Neural cell (in vitro differentiated cells): ENCODE measurements around the gene SRSF8. TPM values are rescaled to one million over a fixed set of nuclear protein-coding genes. Genes with fewer than 3 reads are reported as not detected.

Experiments used
- H2AFZ ChIP-seq: fragments of 200-600, 300-800 bp; sonication (generic), shearing (Covaris generic); 2 replicates; pipeline ENCODE4 v1.6.0; 2014; ENCODE audit warnings: low read depth, mild to moderate bottlenecking, antibody characterized with exemption, low read length, moderate library complexity
- H3F3A ChIP-seq: fragments of 200-600 bp; shearing (Covaris generic); 2 replicates; pipeline ENCODE4 v1.6.1; 2016; ENCODE audit warnings: mild to moderate bottlenecking, moderate library complexity, mixed read lengths, antibody characterized with exemption, low read length; ENCODE audit not compliant: insufficient read depth, poor library complexity, severe bottlenecking
- H3K27ac ChIP-seq: fragments of 200-600, 300-800 bp; sonication (generic), shearing (Covaris generic); 2 replicates; pipeline ENCODE4 v1.5.1; 2014; ENCODE audit warnings: mild to moderate bottlenecking, low read length, moderate library complexity
- H3K27me3 ChIP-seq: fragments of 300-800, 200-600 bp; sonication (generic), shearing (Covaris generic); 2 replicates; pipeline ENCODE4 v1.6.0; 2014; ENCODE audit warnings: mild to moderate bottlenecking, low read depth, low read length, moderate library complexity; ENCODE audit not compliant: insufficient read depth
- H3K36me3 ChIP-seq: fragments of 300-800, 200-600 bp; sonication (generic), shearing (Covaris generic); 2 replicates; pipeline ENCODE4 v1.5.1; 2014; ENCODE audit warnings: mild to moderate bottlenecking, antibody characterized with exemption, low read length, moderate library complexity; ENCODE audit not compliant: insufficient read depth
- H3K4me2 ChIP-seq: fragments of 300-800, 200-600 bp; sonication (generic), shearing (Covaris generic); 2 replicates; pipeline ENCODE4 v1.6.0; 2014; ENCODE audit warnings: mild to moderate bottlenecking, low read length
- H3K4me3 ChIP-seq: fragments of 300-800, 200-600 bp; sonication (generic), shearing (Covaris generic); 2 replicates; pipeline ENCODE4 v1.5.1; 2014; ENCODE audit warnings: mild to moderate bottlenecking, low read length, moderate library complexity
- H3K79me2 ChIP-seq: fragments of 200-600 bp; shearing (Covaris generic); replicated peaks from 2 replicates; pipeline ENCODE4 v1.6.0; 2014; ENCODE audit warnings: mild to moderate bottlenecking, low read length, moderate library complexity; ENCODE audit not compliant: insufficient read depth
- H3K9ac ChIP-seq: fragments of 300-800, 200-600 bp; sonication (generic), shearing (Covaris generic); 2 replicates; pipeline ENCODE4 v1.6.1; 2016; ENCODE audit warnings: mild to moderate bottlenecking, low read length, mixed read lengths
- H3K9me2 ChIP-seq: fragments of 200-600 bp; shearing (Covaris generic); 2 replicates; pipeline ENCODE4 v1.6.1; 2016; ENCODE audit warnings: mild to moderate bottlenecking, low read length, mixed read lengths; ENCODE audit not compliant: insufficient read depth
- H3K9me3 ChIP-seq: fragments of 200-600, 300-800 bp; sonication (generic), shearing (Covaris generic); 2 replicates; pipeline ENCODE4 v1.6.1; 2016; ENCODE audit warnings: mild to moderate bottlenecking, mixed run types, low read length, moderate library complexity, mixed read lengths
- H4K20me1 ChIP-seq: fragments of 200-600 bp; shearing (Covaris generic); 2 replicates; pipeline ENCODE4 v1.6.1; 2016; ENCODE audit warnings: mild to moderate bottlenecking, mixed run types; ENCODE audit not compliant: insufficient read depth
- EP300 ChIP-seq: fragments of 450-650 bp; conservative IDR thresholded peaks from 2 replicates; pipeline ENCODE4 v1.6.1; 2014; ENCODE audit warnings: antibody characterized with exemption, mild to moderate bottlenecking, moderate library complexity; ENCODE audit not compliant: poor library complexity, severe bottlenecking
- EZH2 ChIP-seq: fragments of 200-600, 300-800 bp; shearing (Covaris generic), sonication (generic); IDR thresholded peaks from 2 replicates; pipeline ENCODE4 v1.6.1; 2014; ENCODE audit warnings: antibody characterized with exemption, low read length, borderline replicate concordance, mild to moderate bottlenecking; ENCODE audit not compliant: insufficient read depth, poor library complexity, severe bottlenecking
- MXI1 ChIP-seq: fragments of 450-650 bp; conservative IDR thresholded peaks from 2 replicates; pipeline ENCODE4 v1.6.1; 2014; ENCODE audit warnings: antibody characterized with exemption, mild to moderate bottlenecking; ENCODE audit not compliant: poor library complexity, severe bottlenecking
- POLR2AphosphoS5 ChIP-seq: IDR thresholded peaks from 2 replicates; pipeline ENCODE4 v1.6.1; 2012
- RAD21 ChIP-seq: fragments of 450-650 bp; conservative IDR thresholded peaks from 2 replicates; pipeline ENCODE4 v1.6.1; 2014; ENCODE audit warnings: antibody characterized with exemption, mild to moderate bottlenecking, moderate library complexity
- SMC3 ChIP-seq: fragments of 450-650 bp; conservative IDR thresholded peaks from 2 replicates; pipeline ENCODE4 v1.6.1; 2014; ENCODE audit warnings: antibody characterized with exemption, mild to moderate bottlenecking, moderate library complexity; ENCODE audit not compliant: poor library complexity
- TAF1 ChIP-seq: IDR thresholded peaks from 2 replicates; pipeline ENCODE4 v1.6.1; 2012; ENCODE audit warnings: low read depth
- polyA plus RNA-seq: library from polyadenylated mRNA; depleted of rRNA; stranded (reverse); fragments of >200 nt; gene quantifications from 2 replicates; pipeline ENCODE4 v1.2.3, GENCODE V29; 2014
- TF ChIP-seq, protein P1 (sequence below): IDR thresholded peaks from 2 replicates; pipeline ENCODE4 v1.6.1; 2012; ENCODE audit warnings: borderline replicate concordance
- TF ChIP-seq, protein P2 (sequence below): fragments of 450-650 bp; IDR thresholded peaks from 2 replicates; pipeline ENCODE4 v1.5.1; 2014; ENCODE audit warnings: antibody characterized with exemption, mild to moderate bottlenecking, moderate library complexity; ENCODE audit not compliant: poor library complexity, severe bottlenecking

The SRSF8 gene
- polyA plus RNA-seq, 1 donor from 2014 or later: 44.6 TPM

DNA sequence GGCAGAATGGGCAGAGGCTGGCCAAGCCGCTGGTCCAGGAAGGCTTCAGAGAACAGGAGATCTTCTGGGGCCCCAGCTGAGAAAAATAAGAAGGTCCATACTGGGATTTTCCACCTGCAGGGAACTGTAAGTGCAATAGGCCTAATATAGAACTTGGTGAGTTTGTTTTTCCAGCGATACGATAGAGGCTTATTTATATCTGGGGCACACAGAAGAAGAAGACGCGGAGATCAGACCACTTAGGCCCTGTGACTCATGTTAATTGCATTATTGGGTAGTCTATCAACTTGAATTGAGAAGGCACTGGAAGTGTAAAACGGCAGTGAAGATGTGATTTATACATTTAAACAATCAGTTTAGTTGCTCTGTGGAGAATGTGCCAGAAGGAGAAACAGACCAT lies 7.7 kb upstream of the SRSF8 start:
- Histone ChIP-seq H3K79me2 (no peaks in the 10 kb centered on the region), H3K9me3 (no peaks in the 10 kb centered on the region), H3K4me3 (no peak overlapping the region), H3K27ac (no peak overlapping the region), H3K9ac (no peak overlapping the region), H3K4me2 (no peak overlapping the region), H3F3A (no peaks in the 10 kb centered on the region), H2AFZ (no peak overlapping the region), H3K9me2 (no peaks in the 10 kb centered on the region), H4K20me1 (no peaks in the 10 kb centered on the region), H3K36me3 (no peaks in the 10 kb centered on the region), H3K27me3 (no peaks in the 10 kb centered on the region)
- TF ChIP-seq EZH2 (no peak), EP300 (no peak), RAD21 (no peak), POLR2AphosphoS5 (no peak)
- TF ChIP-seq, protein P1, sequence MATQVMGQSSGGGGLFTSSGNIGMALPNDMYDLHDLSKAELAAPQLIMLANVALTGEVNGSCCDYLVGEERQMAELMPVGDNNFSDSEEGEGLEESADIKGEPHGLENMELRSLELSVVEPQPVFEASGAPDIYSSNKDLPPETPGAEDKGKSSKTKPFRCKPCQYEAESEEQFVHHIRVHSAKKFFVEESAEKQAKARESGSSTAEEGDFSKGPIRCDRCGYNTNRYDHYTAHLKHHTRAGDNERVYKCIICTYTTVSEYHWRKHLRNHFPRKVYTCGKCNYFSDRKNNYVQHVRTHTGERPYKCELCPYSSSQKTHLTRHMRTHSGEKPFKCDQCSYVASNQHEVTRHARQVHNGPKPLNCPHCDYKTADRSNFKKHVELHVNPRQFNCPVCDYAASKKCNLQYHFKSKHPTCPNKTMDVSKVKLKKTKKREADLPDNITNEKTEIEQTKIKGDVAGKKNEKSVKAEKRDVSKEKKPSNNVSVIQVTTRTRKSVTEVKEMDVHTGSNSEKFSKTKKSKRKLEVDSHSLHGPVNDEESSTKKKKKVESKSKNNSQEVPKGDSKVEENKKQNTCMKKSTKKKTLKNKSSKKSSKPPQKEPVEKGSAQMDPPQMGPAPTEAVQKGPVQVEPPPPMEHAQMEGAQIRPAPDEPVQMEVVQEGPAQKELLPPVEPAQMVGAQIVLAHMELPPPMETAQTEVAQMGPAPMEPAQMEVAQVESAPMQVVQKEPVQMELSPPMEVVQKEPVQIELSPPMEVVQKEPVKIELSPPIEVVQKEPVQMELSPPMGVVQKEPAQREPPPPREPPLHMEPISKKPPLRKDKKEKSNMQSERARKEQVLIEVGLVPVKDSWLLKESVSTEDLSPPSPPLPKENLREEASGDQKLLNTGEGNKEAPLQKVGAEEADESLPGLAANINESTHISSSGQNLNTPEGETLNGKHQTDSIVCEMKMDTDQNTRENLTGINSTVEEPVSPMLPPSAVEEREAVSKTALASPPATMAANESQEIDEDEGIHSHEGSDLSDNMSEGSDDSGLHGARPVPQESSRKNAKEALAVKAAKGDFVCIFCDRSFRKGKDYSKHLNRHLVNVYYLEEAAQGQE: no peak
- TF ChIP-seq, protein P2, sequence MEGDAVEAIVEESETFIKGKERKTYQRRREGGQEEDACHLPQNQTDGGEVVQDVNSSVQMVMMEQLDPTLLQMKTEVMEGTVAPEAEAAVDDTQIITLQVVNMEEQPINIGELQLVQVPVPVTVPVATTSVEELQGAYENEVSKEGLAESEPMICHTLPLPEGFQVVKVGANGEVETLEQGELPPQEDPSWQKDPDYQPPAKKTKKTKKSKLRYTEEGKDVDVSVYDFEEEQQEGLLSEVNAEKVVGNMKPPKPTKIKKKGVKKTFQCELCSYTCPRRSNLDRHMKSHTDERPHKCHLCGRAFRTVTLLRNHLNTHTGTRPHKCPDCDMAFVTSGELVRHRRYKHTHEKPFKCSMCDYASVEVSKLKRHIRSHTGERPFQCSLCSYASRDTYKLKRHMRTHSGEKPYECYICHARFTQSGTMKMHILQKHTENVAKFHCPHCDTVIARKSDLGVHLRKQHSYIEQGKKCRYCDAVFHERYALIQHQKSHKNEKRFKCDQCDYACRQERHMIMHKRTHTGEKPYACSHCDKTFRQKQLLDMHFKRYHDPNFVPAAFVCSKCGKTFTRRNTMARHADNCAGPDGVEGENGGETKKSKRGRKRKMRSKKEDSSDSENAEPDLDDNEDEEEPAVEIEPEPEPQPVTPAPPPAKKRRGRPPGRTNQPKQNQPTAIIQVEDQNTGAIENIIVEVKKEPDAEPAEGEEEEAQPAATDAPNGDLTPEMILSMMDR: no peak

DNA sequence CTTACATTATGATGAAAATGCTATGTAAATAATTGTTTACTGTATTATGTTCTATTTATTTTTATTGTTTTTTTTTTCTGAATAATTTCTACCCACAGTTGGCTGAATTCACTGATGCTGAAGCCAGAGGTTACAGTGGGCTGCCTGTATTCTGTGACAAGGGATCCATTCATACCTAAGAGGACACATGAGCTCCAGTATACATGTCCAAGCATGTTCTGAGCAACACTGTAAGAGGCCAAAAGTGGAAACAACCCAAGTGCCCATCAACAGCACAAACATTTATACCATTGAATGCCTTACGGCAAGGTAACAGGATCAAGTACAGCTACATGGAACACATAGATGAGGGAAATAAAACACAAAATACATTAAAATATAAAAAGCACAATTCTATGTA lies 1.4 kb upstream of the SRSF8 start:
- TF ChIP-seq MXI1: no peak
- TF ChIP-seq TAF1: no peak
- TF ChIP-seq POLR2AphosphoS5: no peak
- TF ChIP-seq, protein P2: no peak
- no peak for TF ChIP-seq EP300
- no peak for TF ChIP-seq RAD21
- TF ChIP-seq SMC3: no peak
- TF ChIP-seq EZH2: no peak
- TF ChIP-seq, protein P1: no peak
- H3K27ac ChIP-seq: no peak overlapping the region

More for the DNA sequence above, 1.4 kb upstream of the SRSF8 start:
- Histone ChIP-seq H2AFZ (no peak overlapping the region), H3K9me3 (no peaks in the 10 kb centered on the region), H3K9ac (no peak overlapping the region), H4K20me1 (no peaks in the 10 kb centered on the region), H3K79me2 (peaks cover 14% of the 10 kb centered on the region), H3K4me2 (no peak overlapping the region), H3K27me3 (no peaks in the 10 kb centered on the region), H3F3A (peaks cover 10% of the 10 kb centered on the region), H3K4me3 (no peak overlapping the region), H3K9me2 (no peaks in the 10 kb centered on the region), H3K36me3 (no peaks in the 10 kb centered on the region)
